Neural cell (in vitro differentiated cells): ENCODE measurements around the gene JMJD1C. TPM values are rescaled to one million over a fixed set of nuclear protein-coding genes. Genes with fewer than 3 reads are reported as not detected.

Experiments
- H2AFZ ChIP-seq: fragments of 200-600, 300-800 bp; sonication (generic), shearing (Covaris generic); 2 replicates; pipeline ENCODE4 v1.6.0; 2014; ENCODE audit warnings: low read depth, mild to moderate bottlenecking, antibody characterized with exemption, low read length, moderate library complexity
- H3F3A ChIP-seq: fragments of 200-600 bp; shearing (Covaris generic); 2 replicates; pipeline ENCODE4 v1.6.1; 2016; ENCODE audit warnings: mild to moderate bottlenecking, moderate library complexity, mixed read lengths, antibody characterized with exemption, low read length; ENCODE audit not compliant: insufficient read depth, poor library complexity, severe bottlenecking
- H3K27ac ChIP-seq: fragments of 200-600, 300-800 bp; sonication (generic), shearing (Covaris generic); 2 replicates; pipeline ENCODE4 v1.5.1; 2014; ENCODE audit warnings: mild to moderate bottlenecking, low read length, moderate library complexity
- H3K27me3 ChIP-seq: fragments of 300-800, 200-600 bp; sonication (generic), shearing (Covaris generic); 2 replicates; pipeline ENCODE4 v1.6.0; 2014; ENCODE audit warnings: mild to moderate bottlenecking, low read depth, low read length, moderate library complexity; ENCODE audit not compliant: insufficient read depth
- H3K36me3 ChIP-seq: fragments of 300-800, 200-600 bp; sonication (generic), shearing (Covaris generic); 2 replicates; pipeline ENCODE4 v1.5.1; 2014; ENCODE audit warnings: mild to moderate bottlenecking, antibody characterized with exemption, low read length, moderate library complexity; ENCODE audit not compliant: insufficient read depth
- H3K4me2 ChIP-seq: fragments of 300-800, 200-600 bp; sonication (generic), shearing (Covaris generic); 2 replicates; pipeline ENCODE4 v1.6.0; 2014; ENCODE audit warnings: mild to moderate bottlenecking, low read length
- H3K4me3 ChIP-seq: fragments of 300-800, 200-600 bp; sonication (generic), shearing (Covaris generic); 2 replicates; pipeline ENCODE4 v1.5.1; 2014; ENCODE audit warnings: mild to moderate bottlenecking, low read length, moderate library complexity
- H3K79me2 ChIP-seq: fragments of 200-600 bp; shearing (Covaris generic); replicated peaks from 2 replicates; pipeline ENCODE4 v1.6.0; 2014; ENCODE audit warnings: mild to moderate bottlenecking, low read length, moderate library complexity; ENCODE audit not compliant: insufficient read depth
- H3K9ac ChIP-seq: fragments of 300-800, 200-600 bp; sonication (generic), shearing (Covaris generic); 2 replicates; pipeline ENCODE4 v1.6.1; 2016; ENCODE audit warnings: mild to moderate bottlenecking, low read length, mixed read lengths
- H3K9me2 ChIP-seq: fragments of 200-600 bp; shearing (Covaris generic); 2 replicates; pipeline ENCODE4 v1.6.1; 2016; ENCODE audit warnings: mild to moderate bottlenecking, low read length, mixed read lengths; ENCODE audit not compliant: insufficient read depth
- H3K9me3 ChIP-seq: fragments of 200-600, 300-800 bp; sonication (generic), shearing (Covaris generic); 2 replicates; pipeline ENCODE4 v1.6.1; 2016; ENCODE audit warnings: mild to moderate bottlenecking, mixed run types, low read length, moderate library complexity, mixed read lengths
- H4K20me1 ChIP-seq: fragments of 200-600 bp; shearing (Covaris generic); 2 replicates; pipeline ENCODE4 v1.6.1; 2016; ENCODE audit warnings: mild to moderate bottlenecking, mixed run types; ENCODE audit not compliant: insufficient read depth
- CTCF ChIP-seq: fragments of 450-650 bp; IDR thresholded peaks from 2 replicates; pipeline ENCODE4 v1.5.1; 2014; ENCODE audit warnings: antibody characterized with exemption, mild to moderate bottlenecking, moderate library complexity; ENCODE audit not compliant: poor library complexity, severe bottlenecking
- EP300 ChIP-seq: fragments of 450-650 bp; conservative IDR thresholded peaks from 2 replicates; pipeline ENCODE4 v1.6.1; 2014; ENCODE audit warnings: antibody characterized with exemption, mild to moderate bottlenecking, moderate library complexity; ENCODE audit not compliant: poor library complexity, severe bottlenecking
- EZH2 ChIP-seq: fragments of 200-600, 300-800 bp; shearing (Covaris generic), sonication (generic); IDR thresholded peaks from 2 replicates; pipeline ENCODE4 v1.6.1; 2014; ENCODE audit warnings: antibody characterized with exemption, low read length, borderline replicate concordance, mild to moderate bottlenecking; ENCODE audit not compliant: insufficient read depth, poor library complexity, severe bottlenecking
- MXI1 ChIP-seq: fragments of 450-650 bp; conservative IDR thresholded peaks from 2 replicates; pipeline ENCODE4 v1.6.1; 2014; ENCODE audit warnings: antibody characterized with exemption, mild to moderate bottlenecking; ENCODE audit not compliant: poor library complexity, severe bottlenecking
- POLR2AphosphoS5 ChIP-seq: IDR thresholded peaks from 2 replicates; pipeline ENCODE4 v1.6.1; 2012
- RAD21 ChIP-seq: fragments of 450-650 bp; conservative IDR thresholded peaks from 2 replicates; pipeline ENCODE4 v1.6.1; 2014; ENCODE audit warnings: antibody characterized with exemption, mild to moderate bottlenecking, moderate library complexity
- REST ChIP-seq: IDR thresholded peaks from 2 replicates; pipeline ENCODE4 v1.6.1; 2012; ENCODE audit warnings: borderline replicate concordance
- SMC3 ChIP-seq: fragments of 450-650 bp; conservative IDR thresholded peaks from 2 replicates; pipeline ENCODE4 v1.6.1; 2014; ENCODE audit warnings: antibody characterized with exemption, mild to moderate bottlenecking, moderate library complexity; ENCODE audit not compliant: poor library complexity
- TAF1 ChIP-seq: IDR thresholded peaks from 2 replicates; pipeline ENCODE4 v1.6.1; 2012; ENCODE audit warnings: low read depth
- polyA plus RNA-seq: library from polyadenylated mRNA; depleted of rRNA; stranded (reverse); fragments of >200 nt; gene quantifications from 2 replicates; pipeline ENCODE4 v1.2.3, GENCODE V29; 2014

Gene JMJD1C
- polyA plus RNA-seq, 1 donor from 2014 or later, result 108 TPM

- Histone ChIP-seq H3K9ac (no peak overlapping the region), H3K9me3 (no peaks in the 10 kb centered on the region), H3K79me2 (peaks cover 31% of the 10 kb centered on the region), H3K4me3 (no peak overlapping the region), H3K27me3 (no peaks in the 10 kb centered on the region), H2AFZ (no peak overlapping the region), H3K27ac (no peak overlapping the region), H3K36me3 (no peaks in the 10 kb centered on the region), H4K20me1 (no peaks in the 10 kb centered on the region), H3K4me2 (no peak overlapping the region), H3K9me2 (no peaks in the 10 kb centered on the region), H3F3A (no peaks in the 10 kb centered on the region)
- TF ChIP-seq REST (no peak), EZH2 (no peak), TAF1 (no peak), CTCF (no peak), SMC3 (no peak), RAD21 (no peak), POLR2AphosphoS5 (no peak)
Measured at GRCh38 chr10:63487990-63488389, 22.2 kb upstream of the JMJD1C start.

- no peaks in the 10 kb centered on the region for H3K27me3 ChIP-seq
- H3K9me3 ChIP-seq, result no peaks in the 10 kb centered on the region
- H3K9ac ChIP-seq, result no peak overlapping the region
- no peaks in the 10 kb centered on the region for H3K36me3 ChIP-seq
- H3K4me2 ChIP-seq, result no peak overlapping the region
- H3K4me3 ChIP-seq, result no peak overlapping the region
- no peak overlapping the region for H2AFZ ChIP-seq
- H3F3A ChIP-seq, result no peaks in the 10 kb centered on the region
- H3K79me2 ChIP-seq, result peaks cover 17% of the 10 kb centered on the region
- H3K27ac ChIP-seq, result no peak overlapping the region
- H4K20me1 ChIP-seq, result no peaks in the 10 kb centered on the region
- no peaks in the 10 kb centered on the region for H3K9me2 ChIP-seq
- TF ChIP-seq SMC3 (no peak), CTCF (no peak), REST (no peak), TAF1 (no peak), RAD21 (no peak), POLR2AphosphoS5 (no peak), EZH2 (no peak), EP300 (no peak), MXI1 (no peak)
Measured at GRCh38 chr10:63483983-63484382, 18.2 kb upstream of the JMJD1C start.
